ENCODE results near the gene PRPSAP2. TPM values are rescaled to one million over a fixed set of nuclear protein-coding genes. Genes with fewer than 3 reads are reported as not detected.
"Not testable (repeated sequence)": the region's sequence is repeated elsewhere in the genome, so short reads cannot be mapped to it uniquely, and the experiment has no call there.

The PRPSAP2 gene
- total RNA-seq, 2 donors from 2014 or later: 19.5 to 23.2 TPM

DNA sequence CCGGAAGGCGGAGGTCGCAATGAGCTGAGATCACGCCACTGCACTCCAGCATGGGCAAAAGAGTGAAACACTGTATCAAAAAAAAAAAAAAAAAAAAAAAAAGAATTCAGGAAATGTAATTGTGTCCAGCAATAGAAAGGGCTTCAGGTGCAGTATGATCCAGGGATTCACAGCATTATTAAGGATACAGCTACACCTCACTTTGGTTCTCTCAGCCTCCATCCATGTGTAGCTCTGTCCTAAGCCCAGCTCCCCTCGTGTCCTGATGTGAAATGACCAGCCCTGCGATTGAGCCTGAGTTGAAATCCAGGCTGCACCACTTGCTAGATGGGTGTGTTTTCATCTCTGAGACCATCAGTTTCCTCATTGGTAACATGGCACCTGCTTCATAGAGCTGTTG is 97.1 kb downstream of the PRPSAP2 start:
- Histone ChIP-seq H3K4me3 (no peak overlapping the region), H3K9me3 (no peaks in the 10 kb centered on the region), H3K4me1 (peaks cover 0 to 6% of the 10 kb centered on the region in 2 donors), H3K27me3 (no peaks in the 10 kb centered on the region), H3K27ac (no peak overlapping the region), H3K36me3 (no peaks in the 10 kb centered on the region)
- DNase-seq (ENCODE audit: low spot score): no peak
- TF ChIP-seq, protein P1, sequence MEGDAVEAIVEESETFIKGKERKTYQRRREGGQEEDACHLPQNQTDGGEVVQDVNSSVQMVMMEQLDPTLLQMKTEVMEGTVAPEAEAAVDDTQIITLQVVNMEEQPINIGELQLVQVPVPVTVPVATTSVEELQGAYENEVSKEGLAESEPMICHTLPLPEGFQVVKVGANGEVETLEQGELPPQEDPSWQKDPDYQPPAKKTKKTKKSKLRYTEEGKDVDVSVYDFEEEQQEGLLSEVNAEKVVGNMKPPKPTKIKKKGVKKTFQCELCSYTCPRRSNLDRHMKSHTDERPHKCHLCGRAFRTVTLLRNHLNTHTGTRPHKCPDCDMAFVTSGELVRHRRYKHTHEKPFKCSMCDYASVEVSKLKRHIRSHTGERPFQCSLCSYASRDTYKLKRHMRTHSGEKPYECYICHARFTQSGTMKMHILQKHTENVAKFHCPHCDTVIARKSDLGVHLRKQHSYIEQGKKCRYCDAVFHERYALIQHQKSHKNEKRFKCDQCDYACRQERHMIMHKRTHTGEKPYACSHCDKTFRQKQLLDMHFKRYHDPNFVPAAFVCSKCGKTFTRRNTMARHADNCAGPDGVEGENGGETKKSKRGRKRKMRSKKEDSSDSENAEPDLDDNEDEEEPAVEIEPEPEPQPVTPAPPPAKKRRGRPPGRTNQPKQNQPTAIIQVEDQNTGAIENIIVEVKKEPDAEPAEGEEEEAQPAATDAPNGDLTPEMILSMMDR (IDR thresholded peaks at IDR 0.05): no peak

DNA sequence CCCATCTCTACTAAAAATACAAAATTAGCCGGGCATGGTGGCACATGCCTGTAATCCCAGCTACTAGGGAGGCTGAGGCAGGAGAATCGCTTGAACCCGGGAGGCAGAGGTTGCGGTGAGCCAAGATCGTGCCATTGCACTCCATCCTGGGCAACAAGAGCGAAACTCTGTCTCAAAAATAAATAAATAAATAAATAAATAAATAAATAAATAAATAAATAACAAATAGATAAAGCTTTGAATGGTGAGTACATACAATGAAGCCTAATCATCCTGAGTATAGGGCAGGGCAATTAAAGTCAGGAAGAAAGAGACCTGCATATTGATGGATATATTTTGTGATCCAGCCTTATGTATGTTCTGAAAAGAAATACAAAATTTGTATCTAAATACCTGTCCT is 98.1 kb downstream of the PRPSAP2 start:
- H3K27me3 ChIP-seq; H3K4me3 ChIP-seq; H3K9me3 ChIP-seq; DNase-seq (ENCODE audit: low spot score); H3K4me1 ChIP-seq; H3K36me3 ChIP-seq; H3K27ac ChIP-seq: not testable (repeated sequence)

- Histone ChIP-seq H3K4me3 (no peak overlapping the region), H3K4me1 (peaks cover 0 to 11% of the 10 kb centered on the region in 2 donors), H3K27me3 (no peaks in the 10 kb centered on the region), H3K9me3 (no peaks in the 10 kb centered on the region), H3K27ac (no peak overlapping the region), H3K36me3 (no peaks in the 10 kb centered on the region)
- no peak for DNase-seq (ENCODE audit: low spot score)
- TF ChIP-seq, protein P1 (IDR thresholded peaks at IDR 0.05): no peak
Measured at GRCh38 chr17:18956581-18956980, 98.7 kb downstream of the PRPSAP2 start.

GRCh38 chr17:18957831-18958230 is 99.9 kb downstream of the PRPSAP2 start:
- H3K36me3 ChIP-seq: no peaks in the 10 kb centered on the region
- no peak overlapping the region for H3K27ac ChIP-seq
- DNase-seq (ENCODE audit: low spot score): no peak
- peaks cover 0 to 16% of the 10 kb centered on the region in 2 donors for H3K4me1 ChIP-seq
- no peak overlapping the region for H3K4me3 ChIP-seq
- H3K9me3 ChIP-seq: no peaks in the 10 kb centered on the region
- TF ChIP-seq, protein P1 (IDR thresholded peaks at IDR 0.05): no peak
- H3K27me3 ChIP-seq: no peaks in the 10 kb centered on the region

GRCh38 chr17:18958611-18959010 is 100.7 kb downstream of the PRPSAP2 start:
- H3K9me3 ChIP-seq: no peaks in the 10 kb centered on the region
- H3K36me3 ChIP-seq: no peaks in the 10 kb centered on the region
- DNase-seq (ENCODE audit: low spot score): no peak
- TF ChIP-seq, protein P1 (IDR thresholded peaks at IDR 0.05): no peak
- no peak overlapping the region for H3K4me3 ChIP-seq
- H3K27ac ChIP-seq: no peak overlapping the region
- H3K4me1 ChIP-seq: peaks cover 0 to 16% of the 10 kb centered on the region in 2 donors
- H3K27me3 ChIP-seq: no peaks in the 10 kb centered on the region

- H3K4me3 ChIP-seq: no peak overlapping the region
- no peaks in the 10 kb centered on the region for H3K27me3 ChIP-seq
- peaks cover 0 to 16% of the 10 kb centered on the region in 2 donors for H3K4me1 ChIP-seq
- no peaks in the 10 kb centered on the region for H3K36me3 ChIP-seq
- no peaks in the 10 kb centered on the region for H3K9me3 ChIP-seq
- no peak for DNase-seq (ENCODE audit: low spot score)
- TF ChIP-seq, protein P1 (IDR thresholded peaks at IDR 0.05): no peak
- no peak overlapping the region for H3K27ac ChIP-seq
Measured at GRCh38 chr17:18959071-18959844, 101.3 kb downstream of the PRPSAP2 start.

Measured in right atrium auricular region (tissue), 2 donors.